ENCODE data around the gene DIO3.

- TF ChIP-seq ZNF274 (IDR thresholded peaks at IDR 0.05; ENCODE audit: low read depth, low read length) (no peak), YY1 (IDR thresholded peaks at IDR 0.05; ENCODE audit: insufficient read depth, insufficient read length) (no peak), SUZ12 (IDR thresholded peaks at IDR 0.05; ENCODE audit: extremely low read depth, insufficient read depth, insufficient read length) (no peak)
Observed at GRCh38 chr14:101529079-101529478, 32.2 kb upstream of the DIO3 start.
